K562 (cell line): ENCODE data around the gene MIDN. TPM values are rescaled to one million over a fixed set of nuclear protein-coding genes. Genes with fewer than 3 reads are reported as not detected.

ENCODE experiments used
- CXXC5 ChIP-seq: fragments of 250-450 bp; sonication (Bioruptor Pico); IDR thresholded peaks from 2 replicates; pipeline ENCODE4 v1.8.0; 2022; ENCODE audit warnings: inconsistent platforms, mild to moderate bottlenecking, moderate library complexity
- EZH2 ChIP-seq: IDR thresholded peaks from 2 replicates; pipeline ENCODE4 v1.6.1; 2012; ENCODE audit warnings: low read depth, mild to moderate bottlenecking, inconsistent platforms, low read length, borderline replicate concordance
- HLTF ChIP-seq: fragments of 450-650 bp; IDR thresholded peaks from 2 replicates; pipeline ENCODE4 v1.6.1; 2016
- HMG20A ChIP-seq: fragments of 450-650 bp; formaldehyde crosslinking; conservative IDR thresholded peaks from 2 replicates; pipeline ENCODE4 v1.4.0; 2020; ENCODE audit warnings: mild to moderate bottlenecking, mixed read lengths
- MEF2D ChIP-seq: conservative IDR thresholded peaks from 2 replicates; pipeline ENCODE4 v1.6.1; 2016; ENCODE audit warnings: low read depth, missing genetic modification characterization, missing compliant biosample characterization
- SMAD3 ChIP-seq: fragments of 450-650 bp; formaldehyde crosslinking; conservative IDR thresholded peaks from 2 replicates; pipeline ENCODE4 v1.4.0; 2020; ENCODE audit warnings: mild to moderate bottlenecking
- TAF9B ChIP-seq: fragments of 450-650 bp; IDR thresholded peaks from 2 replicates; pipeline ENCODE4 v1.6.1; 2018; ENCODE audit warnings: mild to moderate bottlenecking; ENCODE audit not compliant: partially characterized antibody
- ZBTB11 ChIP-seq, 3 experiments: fragments of 200-800 bp in 1 of 3; fragments of 250-450 bp in 1 of 3; fragments of 450-650 bp in 1 of 3; sonication (Bioruptor Pico) in 1 of 3; sonication (Bioruptor generic) in 1 of 3; formaldehyde crosslinking in 1 of 3; IDR thresholded peaks; 2 replicates each; pipeline versions ENCODE4 v1.6.1 to v1.8.0; 2016 to 2022; ENCODE audit warnings: mild to moderate bottlenecking in 2 of 3, missing genetic modification characterization in 2 of 3, missing compliant biosample characterization in 1 of 3, moderate library complexity in 1 of 3
- ZBTB33 ChIP-seq: sonication (generic); formaldehyde crosslinking; IDR thresholded peaks from 2 replicates; pipeline ENCODE4 v1.8.1; 2023; ENCODE audit warnings: mild to moderate bottlenecking, missing genetic modification reagents
- ZNF140 ChIP-seq: fragments of 250-450 bp; sonication (Bioruptor Pico); IDR thresholded peaks from 2 replicates; pipeline ENCODE4 v1.8.0; 2021; ENCODE audit warnings: moderate library complexity, mild to moderate bottlenecking, inconsistent platforms
- ZNF407 ChIP-seq: fragments of 450-650 bp; IDR thresholded peaks from 2 replicates; pipeline ENCODE4 v1.6.1; 2016; ENCODE audit warnings: low read depth
- ZNF655 ChIP-seq: fragments of 250-450 bp; sonication (Bioruptor Pico); IDR thresholded peaks from 2 replicates; pipeline ENCODE4 v1.5.0; 2021
- ZZZ3 ChIP-seq: fragments of 450-650 bp; IDR thresholded peaks from 2 replicates; pipeline ENCODE4 v1.6.1; 2016; ENCODE audit warnings: antibody characterized with exemption, mild to moderate bottlenecking, moderate library complexity
- polyA plus RNA-seq, 8 experiments: library from polyadenylated mRNA; depleted of rRNA in 4 of 8; stranded (reverse) in 5 of 8; unstranded in 3 of 8; fragments of >200 nt; fragmentation: Nextera tagmentation in 2 of 8; fragmentation: Illumina TruSeq in 1 of 8; extraction: Ambion mirVana in 2 of 8; extraction: Trizol in 1 of 8; gene quantifications; 2 replicates each; pipeline versions ENCODE4 v1.2.1 to v1.2.3, GENCODE V29; 2011 to 2014; ENCODE audit warnings: inconsistent platforms in 1 of 8, missing spikeins in 1 of 8
- total RNA-seq, 7 experiments: library from RNA; depleted of rRNA in 6 of 7; stranded (reverse); fragments of >200 nt in 6 of 7; fragmentation: Illumina TruSeq in 2 of 7; extraction: Trizol in 2 of 7; gene quantifications; 2 replicates each; pipeline versions ENCODE4 v1.2.1 to v1.2.3, GENCODE V29; 2011 to 2021; ENCODE audit warnings: low replicate concordance in 1 of 7

MIDN gene
- total and polyA plus RNA-seq, 9 of the 15 experiments (the other 6 are each of a cell fraction or from before 2014, with no cell fraction given), result 0.17 to 120 (median 10.1) TPM

- TF ChIP-seq ZNF655 (CRISPR knock-in tag), result no peak
- TF ChIP-seq HMG20A, result no peak
- TF ChIP-seq ZNF140 (CRISPR knock-in tag), result no peak
- no peak for TF ChIP-seq HLTF
- TF ChIP-seq MEF2D (tag), result no peak
- no peak for TF ChIP-seq TAF9B
- 0 out of 2 replicates have a peak, but pooled peaks have one; percentile 1 for TF ChIP-seq SMAD3 (CRISPR knock-in tag)
- no peak for TF ChIP-seq ZZZ3
- TF ChIP-seq CXXC5 (CRISPR knock-in tag), result peak; percentile 92
- TF ChIP-seq ZNF407, result no peak
- TF ChIP-seq ZBTB11 (CRISPR knock-in tag; IDR thresholded peaks at IDR 0.05), result no peak
- TF ChIP-seq EZH2, result no peak
- TF ChIP-seq ZBTB33 (CRISPR knock-in tag), result no peak
Measured at GRCh38 chr19:1248786-1249297, 459 bp downstream of the MIDN start (continued).
